H1 (cell line): ENCODE results near the gene RBM17. TPM values are rescaled to one million over a fixed set of nuclear protein-coding genes. Genes with fewer than 3 reads are reported as not detected.

ENCODE experiments used
- BCL11A ChIP-seq, 2 experiments: IDR thresholded peaks; one replicate each; pipeline ENCODE4 v1.6.1; 2011; ENCODE audit warnings: low read depth in 2 of 2, low read length in 2 of 2, mild to moderate bottlenecking in 2 of 2
- CBX8 ChIP-seq: fragments of 300-800, 300-1000 bp; sonication (generic); IDR thresholded peaks from 2 replicates; pipeline ENCODE4 v1.7.1; 2016; ENCODE audit warnings: low read depth, low read length, borderline replicate concordance
- CHD1 ChIP-seq: IDR thresholded peaks from 2 replicates; pipeline ENCODE4 v1.6.1; 2012; ENCODE audit warnings: low read depth, low read length, improper control_type of control experiment
- CREB1 ChIP-seq: IDR thresholded peaks from 2 replicates; pipeline ENCODE4 v1.6.1; 2012; ENCODE audit warnings: inconsistent platforms
- GABPA ChIP-seq: IDR thresholded peaks from 2 replicates; pipeline ENCODE4 v1.6.1; 2011; ENCODE audit warnings: mild to moderate bottlenecking, low read length, moderate library complexity, borderline replicate concordance; ENCODE audit not compliant: insufficient read depth
- KDM5A ChIP-seq: fragments of 200-600 bp; IDR thresholded peaks from 2 replicates; pipeline ENCODE4 v1.7.1; 2012; ENCODE audit warnings: mild to moderate bottlenecking, low read length, inconsistent platforms, mixed read lengths
- RAD21 ChIP-seq, 2 experiments: IDR thresholded peaks in 1 of 2; conservative IDR thresholded peaks in 1 of 2; 2 replicates each; pipeline ENCODE4 v1.6.1; 2011; ENCODE audit warnings: low read depth in 2 of 2, low read length in 2 of 2, improper control_type of control experiment in 1 of 2, inconsistent platforms in 1 of 2, mild to moderate bottlenecking in 1 of 2, moderate library complexity in 1 of 2
- SP1 ChIP-seq: IDR thresholded peaks from 2 replicates; pipeline ENCODE4 v1.6.1; 2011; ENCODE audit warnings: low read depth, low read length
- USF2 ChIP-seq: IDR thresholded peaks from 2 replicates; pipeline ENCODE4 v1.6.1; 2011; ENCODE audit warnings: low read length, improper control_type of control experiment
- polyA plus RNA-seq, 7 experiments: library from polyadenylated mRNA; depleted of rRNA in 3 of 7; stranded (reverse) in 5 of 7; unstranded in 2 of 7; fragments of >200 nt in 5 of 7; fragments of 200-250 nt in 2 of 7; gene quantifications; 1 replicate in 5 of 7; 2 replicates in 1 of 7; 4 replicates in 1 of 7; pipeline versions ENCODE4 v1.2.1 to v1.2.3, GENCODE V29; 2011 to 2013; ENCODE audit warnings: missing spikeins in 2 of 7, mixed read lengths in 2 of 7
- total RNA-seq: library from RNA; stranded (reverse); fragmentation: NEBNext Ultra II Directional; extraction: Animal tissue kit (Norgen Biotek cat#: 25700); gene quantifications from 2 replicates; pipeline ENCODE4 v1.2.1, GENCODE V29; 2021

Gene RBM17
- total and polyA plus RNA-seq, 2 of the 8 experiments (the other 6 are each of a cell fraction or from before 2014, with no cell fraction given), result 15.7 to 128 TPM

- no peak for TF ChIP-seq GABPA
- TF ChIP-seq BCL11A (IDR thresholded peaks at IDR 0.05; ENCODE audit: low read depth in 2 of 2, low read length in 2 of 2), result no peak
- TF ChIP-seq SP1, result no peak
- no peak for TF ChIP-seq KDM5A
- TF ChIP-seq CBX8, result no peak
- no peak for TF ChIP-seq CHD1
- TF ChIP-seq USF2, result no peak
- no peak for TF ChIP-seq RAD21 (IDR thresholded peaks at IDR 0.05 in 1 of 2, conservative IDR thresholded peaks at IDR 0.05 in 1 of 2; ENCODE audit: low read depth in 2 of 2, low read length in 2 of 2)
- TF ChIP-seq CREB1, result no peak
Measured at GRCh38 chr10:6053816-6054631, 34.8 kb upstream of the RBM17 start (continued).
